DMS114 treated with DMSO at 0.1 percent for 48 hours (cell line): ENCODE data around the gene VPS13D.
"Not testable (repeated sequence)": the region's sequence is repeated elsewhere in the genome, so short reads cannot be mapped to it uniquely, and the experiment has no call there.

Experiments used
- DNase-seq: peaks from one replicate; lab custom pipeline; 2025; ENCODE audit not compliant: unreplicated experiment; lab: John Stamatoyannopoulos, UW

Gene VPS13D

GRCh38 chr1:12506281-12507280 lies 276.8 kb downstream of the VPS13D start:
- no peak for DNase-seq

- no peak for DNase-seq
Measured at GRCh38 chr1:12507631-12508030, 277.8 kb downstream of the VPS13D start.

- no peak for DNase-seq
Measured at GRCh38 chr1:12508849-12509248, 279.0 kb downstream of the VPS13D start.

- no peak for DNase-seq
Measured at GRCh38 chr1:12511128-12511484, 281.3 kb downstream of the VPS13D start.

- DNase-seq, result no peak
Measured at GRCh38 chr1:12511516-12512468, 282.0 kb downstream of the VPS13D start.

- DNase-seq, result no peak
Measured at GRCh38 chr1:12513181-12513580, 283.4 kb downstream of the VPS13D start.

- DNase-seq, result no peak
Measured at GRCh38 chr1:12514590-12514989, 284.8 kb downstream of the VPS13D start.

- DNase-seq, result no peak
Measured at GRCh38 chr1:12515234-12515633, 285.4 kb downstream of the VPS13D start.

- DNase-seq, result no peak
Measured at GRCh38 chr1:12516741-12517140, 286.9 kb downstream of the VPS13D start.

GRCh38 chr1:12518931-12519692 lies 289.3 kb downstream of the VPS13D start:
- no peak for DNase-seq

GRCh38 chr1:12519693-12520364 lies 290.0 kb downstream of the VPS13D start:
- no peak for DNase-seq

- no peak for DNase-seq
Measured at GRCh38 chr1:12521096-12521495, 291.3 kb downstream of the VPS13D start.

GRCh38 chr1:12522780-12523179 lies 292.9 kb downstream of the VPS13D start:
- not testable (repeated sequence) for DNase-seq

GRCh38 chr1:12524266-12524665 lies 294.4 kb downstream of the VPS13D start:
- no peak for DNase-seq

GRCh38 chr1:12525311-12526181 lies 295.7 kb downstream of the VPS13D start:
- DNase-seq, result no peak

GRCh38 chr1:12527564-12527963 lies 297.7 kb downstream of the VPS13D start:
- DNase-seq, result no peak

- DNase-seq, result no peak
Measured at GRCh38 chr1:12528021-12528852, 298.4 kb downstream of the VPS13D start.

GRCh38 chr1:12529640-12530174 lies 299.9 kb downstream of the VPS13D start:
- no peak for DNase-seq
